Astrocyte of the spinal cord (primary cell): ENCODE measurements around the gene LCE7A.

Experiments used
- DNase-seq: peaks from one replicate; pipeline ENCODE4 v3.0.0; 2011; ENCODE audit warnings: low read depth, low spot score
- H3K4me3 ChIP-seq: 2 replicates; pipeline ENCODE4 v1.5.1; 2011; ENCODE audit warnings: low read depth, mild to moderate bottlenecking, low read length, moderate library complexity
- in situ Hi-C: cut with HindIII; loops from 2 replicates; pipeline ENCODE4 v1.10.0; 2017; ENCODE audit warnings: low sequenced_read_pairs
- TF ChIP-seq, protein P1 (sequence below): IDR thresholded peaks from 2 replicates; pipeline ENCODE4 v1.5.1; 2012; ENCODE audit warnings: low read depth, mild to moderate bottlenecking, low read length, inconsistent platforms

The LCE7A gene

GRCh38 chr1:152909206-152909605 lies 49.4 kb downstream of the LCE7A start:
- TF ChIP-seq, protein P1, sequence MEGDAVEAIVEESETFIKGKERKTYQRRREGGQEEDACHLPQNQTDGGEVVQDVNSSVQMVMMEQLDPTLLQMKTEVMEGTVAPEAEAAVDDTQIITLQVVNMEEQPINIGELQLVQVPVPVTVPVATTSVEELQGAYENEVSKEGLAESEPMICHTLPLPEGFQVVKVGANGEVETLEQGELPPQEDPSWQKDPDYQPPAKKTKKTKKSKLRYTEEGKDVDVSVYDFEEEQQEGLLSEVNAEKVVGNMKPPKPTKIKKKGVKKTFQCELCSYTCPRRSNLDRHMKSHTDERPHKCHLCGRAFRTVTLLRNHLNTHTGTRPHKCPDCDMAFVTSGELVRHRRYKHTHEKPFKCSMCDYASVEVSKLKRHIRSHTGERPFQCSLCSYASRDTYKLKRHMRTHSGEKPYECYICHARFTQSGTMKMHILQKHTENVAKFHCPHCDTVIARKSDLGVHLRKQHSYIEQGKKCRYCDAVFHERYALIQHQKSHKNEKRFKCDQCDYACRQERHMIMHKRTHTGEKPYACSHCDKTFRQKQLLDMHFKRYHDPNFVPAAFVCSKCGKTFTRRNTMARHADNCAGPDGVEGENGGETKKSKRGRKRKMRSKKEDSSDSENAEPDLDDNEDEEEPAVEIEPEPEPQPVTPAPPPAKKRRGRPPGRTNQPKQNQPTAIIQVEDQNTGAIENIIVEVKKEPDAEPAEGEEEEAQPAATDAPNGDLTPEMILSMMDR = no peak
- no peak for DNase-seq
- H3K4me3 ChIP-seq = no peak overlapping the region
- in situ Hi-C loops = no loop called here
